CD1c-positive myeloid dendritic cell (primary cell): ENCODE measurements around the gene HECTD2.
"Not testable (repeated sequence)": the region's sequence is repeated elsewhere in the genome, so short reads cannot be mapped to it uniquely, and the experiment has no call there.

Experiments used
- DNase-seq: peaks from one replicate; pipeline ENCODE4 v3.0.0-alpha.2; 2016; ENCODE audit errors: extremely low spot score

The HECTD2 gene

GRCh38 chr10:91537614-91538383 is 127.7 kb downstream of the HECTD2 start:
- no peak for DNase-seq

- DNase-seq: no peak
Measured at GRCh38 chr10:91539930-91540329, 129.8 kb downstream of the HECTD2 start.

- no peak for DNase-seq
Measured at GRCh38 chr10:91540733-91541132, 130.6 kb downstream of the HECTD2 start.

- DNase-seq: no peak
Measured at GRCh38 chr10:91541481-91541880, 131.3 kb downstream of the HECTD2 start.

GRCh38 chr10:91545384-91545783 is 135.2 kb downstream of the HECTD2 start:
- no peak for DNase-seq

GRCh38 chr10:91545838-91546237 is 135.7 kb downstream of the HECTD2 start:
- no peak for DNase-seq

GRCh38 chr10:91549262-91549661 is 139.1 kb downstream of the HECTD2 start:
- no peak for DNase-seq

- no peak for DNase-seq
Measured at GRCh38 chr10:91550021-91550420, 139.9 kb downstream of the HECTD2 start.

GRCh38 chr10:91551856-91552255 is 141.7 kb downstream of the HECTD2 start:
- DNase-seq: no peak

GRCh38 chr10:91552274-91553095 is 142.3 kb downstream of the HECTD2 start:
- DNase-seq: no peak

GRCh38 chr10:91555455-91555854 is 145.3 kb downstream of the HECTD2 start:
- no peak for DNase-seq

GRCh38 chr10:91556691-91557566 is 146.8 kb downstream of the HECTD2 start:
- no peak for DNase-seq

GRCh38 chr10:91557651-91558111 is 147.5 kb downstream of the HECTD2 start:
- peak; percentile 25 for DNase-seq

GRCh38 chr10:91558473-91558872 is 148.3 kb downstream of the HECTD2 start:
- no peak for DNase-seq

GRCh38 chr10:91559169-91559568 is 149.0 kb downstream of the HECTD2 start:
- no peak for DNase-seq

- DNase-seq: no peak
Measured at GRCh38 chr10:91559750-91560149, 149.6 kb downstream of the HECTD2 start.

GRCh38 chr10:91560827-91561226 is 150.7 kb downstream of the HECTD2 start:
- not testable (repeated sequence) for DNase-seq

GRCh38 chr10:91562839-91563581 is 152.9 kb downstream of the HECTD2 start:
- no peak for DNase-seq

- DNase-seq: no peak
Measured at GRCh38 chr10:91564026-91564425, 153.9 kb downstream of the HECTD2 start.
